ENCODE data around the gene SHC3.
A peak's percentile ranks its signal among the peaks of the same experiment; 100 is the strongest.

Gene SHC3

DNA sequence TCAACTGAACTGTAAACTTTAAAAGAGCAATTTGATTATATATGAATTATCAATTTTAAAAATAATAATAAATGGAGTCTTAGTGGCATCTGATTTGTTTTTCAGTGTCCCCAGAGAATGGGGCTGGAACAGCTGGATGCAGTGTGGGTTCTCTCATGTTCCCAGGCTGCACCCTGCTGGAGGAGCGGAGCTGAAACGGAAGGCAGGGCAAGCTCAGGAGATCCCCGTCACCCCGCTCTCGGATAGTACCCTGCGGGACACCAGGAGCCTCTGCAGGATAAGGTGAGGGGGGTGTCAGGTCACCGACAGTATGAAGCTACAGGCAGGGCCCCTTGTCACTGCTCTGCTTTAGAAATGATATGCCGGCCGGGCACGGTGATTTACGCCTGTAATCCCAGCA lies 130.0 kb downstream of the SHC3 start:
- DNase-seq, result no peak

DNA sequence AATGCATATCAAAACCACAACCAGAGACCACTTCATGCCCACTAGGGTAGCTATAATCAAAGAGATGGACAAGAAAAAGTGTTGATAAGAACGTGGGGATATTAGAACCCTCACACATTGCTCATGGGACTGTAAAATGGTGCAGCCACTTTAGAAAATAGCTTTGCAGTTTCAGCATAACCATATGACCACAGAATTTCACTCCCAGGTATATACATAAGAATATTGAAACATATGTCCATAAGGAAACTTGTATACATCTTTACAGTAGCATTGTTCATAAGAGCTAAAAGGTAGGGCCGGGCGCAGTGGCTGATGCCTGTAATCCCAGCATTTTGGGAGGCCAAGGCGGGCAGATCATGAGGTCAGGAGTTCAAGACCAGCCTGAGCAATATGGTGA lies 131.0 kb downstream of the SHC3 start:
- DNase-seq, result no peak

DNA sequence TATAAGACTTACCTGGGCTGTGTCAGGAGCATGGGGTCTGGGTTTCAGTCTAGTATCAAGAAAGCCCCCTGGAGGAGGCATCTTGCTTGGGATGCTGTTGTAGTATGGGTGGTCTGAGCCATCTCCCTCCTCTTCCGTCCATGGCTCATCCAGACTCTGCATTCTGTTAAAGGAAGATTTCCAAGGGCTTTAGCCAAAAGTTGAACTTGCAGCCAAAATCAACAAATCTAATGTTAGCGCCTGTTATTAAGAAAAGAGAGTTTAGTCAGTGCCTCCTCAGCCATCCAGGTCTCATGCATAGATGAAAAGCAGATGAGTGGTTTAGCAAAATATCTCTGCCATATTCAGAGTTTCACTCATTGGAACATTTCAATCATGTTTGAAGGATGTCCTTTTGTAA lies 131.8 kb downstream of the SHC3 start:
- no peak for DNase-seq

DNA sequence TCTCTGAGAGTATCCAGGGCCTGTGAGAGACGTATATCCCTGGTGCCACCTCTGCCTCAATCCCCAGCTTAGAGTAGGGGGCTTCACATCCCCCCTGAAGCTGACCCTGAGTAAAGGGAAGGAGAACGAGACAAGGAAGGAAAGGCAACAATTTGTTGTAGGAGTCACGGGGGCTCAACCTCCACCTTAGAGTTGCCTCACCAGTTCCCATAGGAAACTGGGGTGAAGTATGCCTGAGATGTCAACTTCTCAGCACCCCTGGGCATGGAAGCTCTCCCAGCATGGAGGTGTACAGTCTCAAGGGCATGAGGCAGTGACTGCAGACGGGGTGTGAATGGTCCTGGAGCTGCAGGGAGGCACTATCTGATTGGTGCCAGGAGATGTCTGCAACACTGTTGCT lies 133.7 kb downstream of the SHC3 start:
- no peak for DNase-seq

DNA sequence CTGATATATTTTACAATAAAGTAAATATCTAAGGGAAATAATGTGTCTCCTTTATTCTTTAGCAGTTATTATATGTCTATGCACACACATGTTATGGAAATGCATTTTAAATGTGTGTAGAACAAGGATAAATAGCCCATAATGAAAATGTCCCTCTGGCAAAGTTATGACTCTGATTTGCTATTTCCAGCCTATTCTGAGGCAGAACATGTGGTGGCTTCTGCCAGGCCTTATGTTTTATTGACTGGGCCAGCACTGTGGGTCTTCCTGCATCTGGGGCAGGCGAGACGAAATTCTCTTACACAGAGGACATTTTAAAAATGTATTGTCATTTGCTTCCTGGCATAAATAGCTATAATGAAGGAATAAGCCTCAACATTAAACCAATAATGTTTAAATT lies 134.5 kb downstream of the SHC3 start:
- no peak for DNase-seq

DNA sequence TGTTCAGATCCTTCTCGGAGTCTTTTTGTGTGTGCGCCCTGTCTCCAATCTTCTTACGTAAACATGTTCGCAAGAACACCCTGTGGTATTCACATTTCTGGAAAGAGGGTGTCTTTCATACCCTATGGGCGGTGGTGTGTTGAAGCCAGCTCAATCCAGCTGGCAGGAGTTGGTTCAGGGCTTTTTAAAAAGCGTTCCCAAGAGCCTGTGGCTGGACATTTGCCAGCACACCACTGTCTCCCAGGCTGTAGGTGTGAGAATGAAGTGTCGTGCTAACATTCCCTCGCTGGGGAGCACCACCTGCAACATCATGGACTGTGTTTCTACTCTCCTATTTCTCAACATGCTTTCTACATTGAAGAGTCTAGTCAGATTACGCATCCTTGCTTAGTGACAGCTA lies 135.6 kb downstream of the SHC3 start:
- DNase-seq, result no peak

DNA sequence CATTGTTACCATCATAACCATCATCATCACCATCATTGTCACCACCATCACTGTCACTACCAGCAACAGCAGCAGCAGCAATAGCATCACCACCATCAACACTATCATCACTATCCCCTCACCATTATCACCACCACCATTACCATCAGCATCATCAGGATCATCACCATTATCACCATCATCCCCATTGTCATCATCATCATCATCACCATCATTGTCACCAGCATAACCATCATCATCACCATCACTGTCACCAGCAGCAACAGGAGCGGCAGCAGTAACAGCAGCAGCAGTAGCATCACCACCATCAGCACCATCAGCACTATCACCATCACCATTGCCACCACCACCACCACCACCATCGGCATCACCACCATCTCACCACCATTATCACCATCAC lies 139.0 kb downstream of the SHC3 start:
- no peak for DNase-seq

DNA sequence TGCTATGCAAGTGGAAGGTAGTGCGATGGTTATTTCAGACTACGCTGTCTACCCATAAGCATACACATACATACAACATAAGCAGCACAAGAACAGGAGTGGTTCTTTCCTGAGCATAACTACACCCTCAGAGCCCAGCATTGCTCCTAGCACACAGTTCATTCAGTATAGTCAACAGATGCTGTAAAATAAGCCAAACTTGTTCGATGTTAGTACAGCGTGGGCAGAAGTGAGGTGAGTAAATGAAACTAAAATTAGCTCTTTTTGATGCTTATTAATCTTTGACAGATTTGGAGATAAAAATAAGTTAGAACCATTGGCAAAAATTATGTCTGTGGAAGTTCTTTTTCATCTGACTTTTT lies 139.5 kb downstream of the SHC3 start:
- no peak for DNase-seq

DNA sequence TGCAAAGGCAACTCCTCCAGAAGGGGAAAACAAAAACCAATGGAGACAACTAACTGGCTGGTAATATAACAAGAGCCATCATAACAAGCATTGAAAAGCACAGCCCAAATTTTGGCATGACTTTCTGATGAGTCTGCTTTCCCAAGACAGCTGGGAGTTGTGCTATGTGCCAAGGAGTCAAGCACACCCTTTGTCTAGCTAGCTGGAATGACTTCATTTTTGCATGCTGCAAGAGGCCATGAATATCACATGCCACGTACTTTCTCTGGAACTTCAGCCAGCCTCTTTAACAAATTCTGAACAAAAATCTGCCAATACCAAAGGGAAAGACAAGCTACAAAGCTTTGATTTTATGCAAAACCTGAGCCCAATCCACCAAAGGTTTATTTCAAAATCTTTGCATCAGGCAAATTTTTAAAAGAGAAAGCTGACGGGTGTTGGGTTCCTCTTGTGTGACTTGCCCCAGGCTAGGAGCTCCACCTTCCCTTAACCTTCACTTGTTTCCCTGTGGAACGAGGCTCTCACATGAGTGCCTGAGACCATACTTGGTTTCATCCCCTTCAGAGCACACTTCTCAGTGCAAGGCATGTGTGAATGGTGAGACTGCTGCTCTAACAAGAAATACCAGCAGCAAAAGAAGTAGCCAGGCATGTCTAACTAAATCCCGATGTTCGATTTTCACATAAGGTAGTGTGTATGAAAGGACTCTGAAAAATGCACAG lies 140.1 kb downstream of the SHC3 start:
- DNase-seq, result no peak

DNA sequence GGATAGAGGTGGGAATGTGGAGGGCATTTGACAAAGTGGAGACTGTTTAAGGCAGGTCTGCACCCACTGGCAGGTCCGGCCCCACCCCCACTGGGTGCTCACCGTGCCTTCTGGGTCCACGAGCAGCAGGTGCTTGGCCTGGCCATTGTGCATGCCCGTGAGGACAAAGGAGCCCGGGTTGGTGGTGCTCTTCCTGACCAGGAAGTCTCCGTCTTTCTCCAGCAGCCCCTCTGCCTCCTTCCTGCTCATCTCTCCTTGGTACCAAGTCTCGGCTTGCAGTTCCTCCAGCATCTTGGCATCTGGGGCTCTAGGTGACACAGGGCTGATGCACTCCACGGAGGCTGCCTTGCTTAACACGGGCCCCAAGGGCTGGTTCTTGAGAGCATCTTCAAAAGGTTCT lies 140.7 kb downstream of the SHC3 start:
- no peak for DNase-seq

DNA sequence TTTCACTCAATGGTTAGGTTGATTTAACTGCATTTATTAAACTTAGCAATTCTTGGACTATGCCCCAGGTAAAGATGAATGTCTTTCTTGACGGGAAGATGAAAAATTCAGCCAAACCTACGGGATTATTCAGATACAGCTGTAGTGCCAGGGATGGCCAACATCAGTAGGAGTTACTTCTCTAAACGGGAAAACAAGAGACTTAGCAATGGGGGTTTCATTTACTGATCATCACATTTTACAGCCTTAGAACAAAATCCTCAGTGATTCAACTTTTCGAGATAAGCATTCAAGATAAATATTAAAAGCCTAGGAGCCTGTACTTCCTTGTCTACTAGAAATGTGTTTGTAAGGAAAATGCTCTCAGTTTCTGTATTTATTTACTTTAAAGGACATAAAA lies 141.3 kb downstream of the SHC3 start:
- DNase-seq, result no peak

DNA sequence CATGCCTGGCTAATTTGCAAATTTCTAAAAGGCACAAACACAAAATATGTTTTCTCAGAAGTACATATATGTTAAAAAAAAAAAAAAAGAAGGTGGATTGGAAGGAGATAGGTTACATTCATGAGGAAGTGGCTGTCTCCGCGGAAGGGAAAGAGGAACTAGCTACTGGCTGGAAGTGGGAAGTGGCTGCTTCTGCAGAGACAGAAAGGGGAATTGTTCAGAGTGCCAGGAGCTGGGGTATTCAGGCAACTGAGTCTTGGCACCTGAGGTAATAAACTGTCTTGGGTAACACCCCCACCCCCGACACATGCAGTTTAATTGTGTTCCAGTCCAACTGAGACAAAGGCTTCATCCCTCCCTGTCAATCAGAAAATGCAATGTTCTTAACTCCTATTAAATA lies 141.7 kb downstream of the SHC3 start:
- DNase-seq, result peak; percentile 9

DNA sequence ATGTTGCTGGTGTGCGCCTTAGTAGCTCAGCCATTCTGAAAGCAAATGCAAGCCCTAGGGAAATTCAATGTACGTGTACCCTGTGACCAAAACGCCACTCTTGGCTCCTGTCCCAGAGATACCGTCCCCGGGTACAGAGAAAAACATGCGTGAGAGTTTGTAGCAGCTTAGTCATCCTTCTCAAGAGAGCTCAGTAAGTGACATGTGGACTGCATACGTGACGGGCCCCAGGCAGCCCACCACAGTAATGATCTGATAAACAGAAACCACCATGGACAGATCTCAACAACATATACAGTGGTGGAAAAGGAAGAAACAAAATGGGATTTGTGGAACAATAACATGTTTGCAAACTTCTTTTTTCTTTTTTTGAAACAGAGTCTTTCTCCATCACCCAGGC lies 142.2 kb downstream of the SHC3 start:
- DNase-seq, result no peak

DNA sequence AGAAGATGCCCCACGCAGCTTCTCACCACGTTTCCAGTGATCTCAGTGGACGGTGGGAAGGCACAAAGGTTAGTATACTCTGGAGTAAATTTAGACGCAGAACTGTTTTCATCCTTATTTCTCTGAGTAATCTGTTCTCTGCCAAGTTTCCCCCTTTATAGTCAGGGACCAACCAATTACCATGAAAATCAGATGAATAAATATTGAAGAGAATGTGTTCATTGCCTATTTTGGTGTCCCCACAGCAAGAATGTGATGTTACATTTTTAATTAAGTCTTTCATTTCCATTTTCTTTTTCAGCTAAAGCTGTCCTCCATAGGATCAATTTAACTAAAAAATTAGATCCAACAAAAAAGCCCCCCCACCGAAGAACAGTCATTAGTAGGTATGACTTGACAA lies 146.0 kb downstream of the SHC3 start:
- DNase-seq, result no peak

DNA sequence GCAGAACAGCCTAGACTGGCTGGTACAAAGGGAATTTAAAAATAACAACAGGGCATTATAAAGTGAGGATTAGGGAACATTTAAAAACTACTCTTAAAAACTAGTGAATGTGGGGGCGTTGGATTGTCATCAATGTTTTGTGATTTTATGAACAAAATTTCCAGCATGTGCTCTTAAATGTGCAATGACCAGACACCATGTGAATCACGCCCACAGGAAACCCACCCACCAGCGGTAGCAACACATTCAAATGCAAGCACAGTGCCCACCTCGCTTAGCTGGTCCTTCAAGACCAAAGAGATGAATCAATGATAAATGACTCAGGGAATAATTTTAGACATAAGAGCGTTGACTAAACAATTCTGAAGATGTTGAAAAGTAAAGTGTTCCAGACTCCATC lies 146.4 kb downstream of the SHC3 start:
- DNase-seq, result no peak

DNA sequence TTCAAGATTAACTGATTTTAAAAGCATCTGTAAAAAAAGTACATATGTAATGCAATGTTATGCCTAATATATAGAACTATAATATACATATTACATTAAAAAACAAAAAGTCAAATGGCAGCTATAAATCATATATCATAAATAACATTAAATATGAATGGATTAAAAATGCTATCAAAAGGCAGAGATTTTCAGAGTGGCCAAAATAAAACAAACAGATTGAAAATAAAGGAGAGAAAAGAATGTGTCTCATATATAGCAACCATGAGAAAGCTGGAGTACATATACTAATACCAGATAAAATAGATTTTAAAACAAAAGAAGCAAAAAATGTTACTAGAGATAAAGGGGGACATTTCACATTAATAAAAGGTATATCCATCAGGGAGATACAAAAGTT lies 148.8 kb downstream of the SHC3 start:
- DNase-seq, result no peak

DNA sequence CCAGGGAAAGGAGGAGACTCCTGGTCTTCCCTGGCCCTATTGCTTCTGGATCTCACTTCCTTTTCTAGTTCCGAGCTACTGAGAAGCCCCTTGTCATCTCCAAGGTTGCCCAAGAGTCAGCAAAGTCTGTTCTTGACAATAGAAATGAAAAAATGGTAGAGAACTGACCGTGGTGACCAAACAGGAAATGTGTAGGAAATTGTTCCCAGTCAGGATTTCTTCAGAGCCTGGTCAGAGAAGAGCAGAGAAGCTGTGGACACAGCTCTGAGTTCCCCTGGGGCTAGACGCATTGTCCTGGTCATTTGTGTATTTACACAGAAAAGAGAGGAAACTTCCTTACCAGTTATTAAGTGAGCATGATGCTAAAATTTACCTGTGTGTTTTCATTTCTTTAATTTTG lies 151.7 kb downstream of the SHC3 start:
- no peak for DNase-seq

DNA sequence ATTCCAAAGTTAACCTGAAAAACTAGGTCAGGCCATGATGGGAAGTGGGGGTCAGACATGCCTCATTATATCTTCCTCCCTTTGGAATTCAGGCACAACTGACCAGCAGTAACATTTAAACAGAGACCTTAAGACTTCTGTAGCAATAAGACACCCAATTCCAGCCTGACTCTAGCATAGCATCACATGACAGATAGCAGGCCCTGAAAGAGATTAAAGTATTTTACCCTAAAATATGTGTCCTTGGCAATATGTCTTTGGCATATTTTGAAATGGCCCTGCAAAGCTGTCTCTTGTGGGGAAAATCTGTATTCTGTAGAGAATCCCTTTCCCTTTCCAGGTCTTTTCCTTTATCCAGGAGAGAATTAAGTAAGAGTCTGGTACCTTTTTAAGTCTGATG lies 153.1 kb downstream of the SHC3 start:
- DNase-seq, result no peak

DNA sequence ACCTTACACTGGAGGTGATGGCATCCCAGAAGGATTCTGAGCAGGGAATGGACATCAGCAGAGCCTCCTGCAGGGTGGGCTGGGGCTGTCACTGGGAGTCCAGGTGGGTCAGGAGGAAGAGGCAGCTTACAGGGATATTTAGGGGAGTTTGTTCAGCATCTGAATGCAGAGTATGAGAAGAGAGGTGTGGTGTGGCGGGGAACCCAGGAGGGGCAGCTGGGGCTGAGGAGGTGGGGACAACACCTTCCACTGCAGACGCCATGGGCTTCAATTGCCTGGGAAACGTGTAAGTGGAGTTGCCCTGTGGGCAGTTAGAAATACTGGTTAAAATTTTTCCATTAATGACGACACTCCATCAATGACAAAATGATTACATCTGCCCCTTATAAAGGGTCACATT lies 153.9 kb downstream of the SHC3 start:
- no peak for DNase-seq

DNA sequence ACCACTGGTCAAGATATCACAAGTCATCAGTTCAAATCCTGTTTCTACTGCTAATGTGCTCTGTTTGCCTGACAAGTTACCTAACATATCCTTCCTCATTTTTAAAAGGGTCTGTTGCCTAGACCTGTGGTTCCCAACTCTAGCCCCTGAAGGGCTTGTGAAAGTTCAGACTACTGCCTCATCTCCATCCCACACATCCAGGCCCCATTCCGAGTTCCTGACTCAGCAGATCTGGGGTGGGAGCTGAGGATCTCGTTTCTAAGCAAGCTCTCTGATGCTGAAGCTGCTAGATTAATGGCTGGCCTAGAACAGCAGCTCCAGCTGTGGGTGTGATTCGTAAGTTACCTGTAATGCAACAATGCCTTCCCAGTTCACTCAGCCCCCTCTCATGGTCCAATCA lies 154.9 kb downstream of the SHC3 start:
- DNase-seq, result no peak

DNA sequence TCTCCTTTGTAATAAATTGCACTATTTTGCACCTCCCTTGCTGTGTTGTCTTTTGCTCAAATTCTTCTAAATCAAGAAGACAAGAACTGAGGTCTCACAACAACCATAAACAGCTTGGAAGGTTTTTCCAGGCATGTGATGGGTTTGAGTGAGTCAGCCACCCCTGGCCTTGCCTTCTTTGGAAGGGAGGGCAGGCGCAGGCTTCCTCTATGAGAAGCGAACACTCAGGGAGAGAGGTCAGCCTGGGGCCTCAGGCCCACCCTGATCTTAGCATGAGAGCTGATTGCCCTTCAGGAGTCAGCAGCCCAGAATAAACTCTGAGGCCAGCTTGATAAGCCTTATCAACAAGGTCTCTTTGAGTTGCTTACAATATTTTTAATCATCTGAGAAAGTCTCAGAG lies 155.7 kb downstream of the SHC3 start:
- DNase-seq, result no peak

DNA sequence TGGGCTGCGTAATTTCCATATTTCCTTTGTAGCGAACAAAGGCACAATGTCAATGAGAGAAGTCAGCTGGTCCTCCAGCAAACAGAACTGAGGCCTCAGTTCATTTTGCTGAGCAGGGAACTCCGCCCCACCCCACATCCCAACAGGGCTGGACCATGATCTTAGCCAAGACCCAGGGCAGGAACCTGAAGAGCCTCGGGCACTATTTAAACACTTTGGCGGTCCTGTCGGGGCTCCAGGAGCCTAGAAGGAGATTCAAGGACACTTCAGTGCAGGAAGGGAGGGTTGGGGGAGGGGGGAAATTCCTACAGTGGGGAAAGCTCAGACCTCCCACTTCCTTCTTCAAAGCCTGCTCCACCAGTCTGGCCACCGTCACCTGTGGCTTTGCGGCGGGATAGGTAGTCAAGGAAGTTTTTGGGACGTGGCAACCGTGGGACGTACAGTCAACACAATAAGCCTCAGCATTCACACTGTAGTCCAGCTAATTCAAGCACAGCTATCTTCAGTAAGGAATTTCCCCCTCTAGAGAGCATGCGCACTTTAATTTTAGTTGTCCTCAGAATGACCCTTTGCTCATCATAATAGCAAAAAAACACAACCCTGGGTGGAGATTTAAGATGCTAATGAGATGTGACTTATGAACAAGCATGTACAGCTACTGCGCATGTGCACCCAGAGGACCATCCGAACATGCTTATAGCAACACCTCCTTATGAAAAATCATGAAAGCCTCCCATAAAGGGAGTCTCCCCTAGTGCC lies 156.4 kb downstream of the SHC3 start:
- DNase-seq, result no peak

DNA sequence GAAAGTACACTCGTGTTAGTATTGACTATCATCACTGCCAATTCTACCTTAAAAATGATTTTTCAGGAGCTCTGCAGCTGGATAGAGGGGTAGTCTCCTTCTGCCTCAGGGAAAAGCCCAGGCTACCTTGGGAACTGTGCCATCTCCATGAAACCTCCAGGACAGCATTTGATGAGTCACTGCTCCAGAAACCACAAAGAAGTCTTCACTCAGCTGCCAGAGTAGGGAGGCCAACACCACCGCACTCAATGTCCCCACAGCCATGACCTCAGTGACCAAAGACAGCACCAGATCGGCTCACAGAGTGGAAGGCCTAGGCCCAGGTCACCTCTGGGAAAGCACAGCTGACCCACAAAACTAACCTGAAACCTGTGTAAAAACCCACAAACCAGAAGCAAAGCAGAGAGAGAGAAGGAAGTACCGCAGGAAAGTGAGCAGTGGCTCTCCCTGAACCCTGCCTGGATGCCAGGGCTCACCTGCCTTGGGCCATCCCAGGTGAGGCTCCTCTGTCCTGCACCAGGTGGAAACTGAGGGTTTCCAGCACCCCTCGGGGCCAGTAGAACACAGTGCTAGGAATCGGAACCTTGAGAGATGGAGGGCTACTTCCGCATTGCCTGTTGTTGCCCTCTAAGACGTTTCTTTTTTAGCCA lies 157.3 kb downstream of the SHC3 start:
- no peak for DNase-seq

DNA sequence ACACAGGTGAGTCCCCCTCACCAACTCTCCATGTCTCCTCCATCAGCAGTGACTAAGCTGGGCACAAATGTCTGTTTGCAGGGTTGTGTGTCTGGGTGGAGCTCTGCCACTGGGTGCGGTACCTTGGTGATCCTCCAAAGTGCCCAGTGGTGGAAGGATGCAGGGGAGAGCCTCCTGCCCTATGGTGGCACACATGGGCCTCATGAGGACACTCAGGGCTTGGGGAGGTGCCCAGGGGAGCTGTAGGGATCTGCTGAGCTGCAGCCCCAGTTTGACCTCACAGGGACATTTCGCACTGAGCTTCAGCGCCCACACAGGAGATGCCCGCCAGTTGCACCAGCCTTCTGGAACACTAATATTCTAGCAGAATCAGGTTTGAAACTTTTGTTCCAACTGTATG lies 157.9 kb downstream of the SHC3 start:
- DNase-seq, result no peak

DNA sequence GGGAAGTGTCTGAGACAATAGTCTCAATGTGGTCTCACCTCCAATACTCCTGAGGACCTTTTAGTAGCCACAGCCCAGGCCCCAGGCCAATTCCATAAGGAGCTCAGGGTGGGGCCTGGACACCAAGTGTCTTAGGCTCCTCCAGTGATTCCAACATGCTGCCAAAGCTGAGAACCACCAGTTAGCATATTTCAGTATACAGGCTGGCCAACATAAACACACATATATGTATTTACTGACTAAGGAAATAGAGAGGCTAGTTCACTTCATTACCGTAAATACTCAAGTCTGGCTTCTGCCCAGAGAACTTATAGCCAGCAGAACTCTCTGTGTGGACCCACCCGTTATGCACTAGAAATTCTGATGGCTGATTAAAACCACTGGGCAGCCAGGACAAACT lies 163.3 kb downstream of the SHC3 start:
- no peak for DNase-seq
